K562 treated with DMSO at 1 percent for 24 hours (cell line): Measurements from ENCODE around the gene ZNF524. TPM values are rescaled to one million over a fixed set of nuclear protein-coding genes. Genes with fewer than 3 reads are reported as not detected.

Experiments
- total RNA-seq: library from RNA; unstranded; fragments of 300-600 nt; gene quantifications from 2 replicates; pipeline ENCODE4 v1.2.3, GENCODE V29; 2022; ENCODE audit warnings: low read depth; ENCODE audit not compliant: insufficient read depth

The ZNF524 gene, protein sequence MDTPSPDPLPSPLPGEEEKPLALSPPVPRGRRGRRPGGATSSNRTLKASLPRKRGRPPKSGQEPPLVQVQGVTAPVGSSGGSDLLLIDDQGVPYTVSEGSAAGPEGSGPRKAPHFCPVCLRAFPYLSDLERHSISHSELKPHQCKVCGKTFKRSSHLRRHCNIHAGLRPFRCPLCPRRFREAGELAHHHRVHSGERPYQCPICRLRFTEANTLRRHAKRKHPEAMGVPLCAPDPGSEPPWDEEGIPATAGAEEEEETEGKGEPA
- 36.7 and 51.4 TPM in 2 replicates for total RNA-seq

DNA sequence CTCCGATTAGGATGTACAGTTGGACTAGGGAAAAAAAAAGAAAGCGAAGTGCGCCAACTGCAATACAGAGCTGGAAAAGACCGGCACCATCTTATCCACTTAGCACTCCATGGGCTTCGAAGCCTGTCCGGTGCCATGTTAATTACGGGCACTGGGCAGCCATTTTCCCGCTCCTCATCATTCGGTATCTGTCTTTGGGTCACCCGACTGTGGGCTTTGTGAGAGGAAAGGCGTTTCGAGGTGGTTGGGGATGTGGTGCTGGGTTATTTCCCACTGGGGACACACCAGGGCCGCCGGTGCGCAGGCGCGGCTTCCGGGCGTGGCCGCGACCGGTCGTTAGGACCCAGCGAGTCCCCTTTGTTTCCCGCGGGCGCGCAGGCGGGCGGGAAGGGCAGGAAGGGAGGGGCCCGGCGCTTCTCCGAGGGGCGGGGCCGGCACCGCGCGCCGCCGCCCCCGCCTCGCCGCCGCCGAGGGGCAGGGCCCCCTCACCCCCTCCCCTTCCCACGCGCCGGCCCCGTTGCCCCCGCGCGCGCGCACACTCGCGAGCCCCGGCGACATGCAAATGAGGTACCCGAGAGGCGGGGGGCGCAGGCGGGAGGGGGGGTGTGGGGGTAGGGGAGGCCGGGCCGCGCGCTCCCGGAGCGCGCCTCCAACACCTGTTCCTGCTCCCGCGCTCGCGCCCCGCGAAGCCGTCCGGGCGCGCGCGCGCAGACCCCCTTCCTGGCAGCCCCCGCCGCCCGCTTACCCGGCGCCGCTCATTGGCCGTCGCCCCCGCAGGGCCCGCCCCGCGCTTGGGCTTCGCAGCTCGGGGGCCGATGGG lies at the start of gene ZNF524:
Gene ZNF524, plus strand, starts transcription at position 447 of the 820 bp plus-strand sequence. CDS start 1,825 bp downstream, outside the sequence.

DNA sequence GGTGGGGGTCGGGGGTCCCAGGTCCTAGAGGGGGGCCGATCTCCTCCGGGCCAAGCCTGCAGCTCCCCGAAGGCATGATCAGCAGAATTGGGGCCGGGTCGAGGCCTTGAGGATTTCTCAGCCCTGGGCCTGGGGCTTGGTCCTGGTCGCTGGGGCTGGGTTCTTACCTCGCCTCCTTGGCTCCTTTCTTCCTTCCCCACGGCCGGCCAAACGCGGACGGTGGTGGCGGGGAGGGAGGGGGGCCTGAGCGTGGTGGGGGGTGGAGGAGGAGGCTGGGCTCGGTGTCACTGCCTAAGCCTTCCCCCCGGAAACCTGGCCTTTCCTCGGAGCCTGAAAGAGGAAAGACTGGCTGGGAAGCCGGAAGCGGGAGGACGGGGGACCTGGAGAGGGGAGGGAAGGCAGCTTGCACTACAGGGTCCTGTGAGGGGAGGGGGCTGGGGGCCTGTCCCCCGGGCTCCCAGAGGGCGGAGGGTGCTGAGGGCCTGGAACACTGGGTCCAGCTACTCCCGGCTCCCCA lies 19.4 kb upstream of the ZNF524 start, which contains the start of gene ZNF579:
Gene ZNF579, minus strand, starts transcription at position 221 of the 517 bp plus-strand sequence. CDS start 1,209 bp downstream, outside the sequence.

DNA sequence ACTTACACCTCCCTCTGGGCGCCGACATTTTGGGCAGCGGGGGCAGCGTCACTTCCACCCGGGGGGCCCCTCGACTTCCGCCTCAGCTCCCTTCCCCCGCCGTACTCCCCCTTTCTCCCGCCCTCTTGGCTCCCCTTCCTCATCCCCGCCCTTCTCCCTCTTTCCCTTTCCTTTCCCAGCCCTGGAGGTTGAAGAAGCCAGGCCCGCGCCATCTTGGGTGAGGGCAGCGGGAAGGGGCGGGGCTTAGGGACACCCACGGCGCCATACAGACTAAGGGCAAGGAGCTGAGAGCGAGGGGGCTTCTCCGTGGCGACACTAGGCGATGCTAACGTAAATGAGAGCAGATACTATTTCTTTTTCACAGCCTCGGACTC lies 633 bp upstream of the ZNF524 start, which contains the start of gene FIZ1:
Gene FIZ1, minus strand, starts transcription at position 50 of the 374 bp plus-strand sequence. CDS start 1,652 bp downstream, outside the sequence.

DNA sequence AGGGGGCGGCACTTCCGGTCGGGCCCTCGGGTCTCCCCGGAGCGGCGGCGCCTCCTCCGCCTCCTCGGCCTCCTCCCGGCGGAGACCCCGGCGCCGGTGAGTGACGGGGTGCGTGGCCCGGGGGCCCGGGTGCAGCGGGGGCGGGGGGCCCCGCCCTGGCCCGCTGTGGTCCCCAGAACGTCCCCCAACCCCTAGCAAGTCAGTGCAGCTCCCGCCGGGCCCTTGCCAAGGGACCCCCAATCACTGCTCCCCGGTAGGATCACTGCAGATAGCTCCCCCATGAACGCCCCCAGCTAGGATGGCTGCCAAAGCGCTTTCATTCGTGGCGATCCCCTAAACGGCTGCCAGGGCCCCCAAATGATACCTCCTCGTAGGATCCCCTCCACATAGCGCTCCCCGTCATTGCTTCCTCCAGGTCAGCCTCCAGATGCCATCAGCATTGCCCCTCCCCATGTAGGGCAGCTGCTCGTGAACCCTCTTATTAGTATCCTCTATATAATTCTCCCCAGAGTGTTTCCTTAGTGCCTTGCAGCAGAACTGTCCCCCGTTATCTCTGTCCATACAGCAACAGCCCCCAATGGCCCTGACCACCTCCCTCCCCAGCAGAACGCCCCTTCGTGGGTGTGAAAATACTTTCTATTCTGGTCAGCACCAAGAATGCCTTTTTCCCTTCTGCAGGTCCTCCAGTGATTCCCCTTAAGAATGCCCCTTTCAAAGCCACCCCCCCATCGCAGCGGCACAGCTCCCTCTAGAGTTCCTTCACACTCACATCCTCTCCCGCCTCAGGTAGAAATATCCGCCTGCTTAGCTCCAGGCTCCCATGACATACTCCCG lies 5.8 kb downstream of the ZNF524 start, which contains the start of gene ZNF865:
Gene ZNF865, plus strand, starts transcription at position 11 of the 834 bp plus-strand sequence. CDS start 7,972 bp downstream, outside the sequence.

DNA sequence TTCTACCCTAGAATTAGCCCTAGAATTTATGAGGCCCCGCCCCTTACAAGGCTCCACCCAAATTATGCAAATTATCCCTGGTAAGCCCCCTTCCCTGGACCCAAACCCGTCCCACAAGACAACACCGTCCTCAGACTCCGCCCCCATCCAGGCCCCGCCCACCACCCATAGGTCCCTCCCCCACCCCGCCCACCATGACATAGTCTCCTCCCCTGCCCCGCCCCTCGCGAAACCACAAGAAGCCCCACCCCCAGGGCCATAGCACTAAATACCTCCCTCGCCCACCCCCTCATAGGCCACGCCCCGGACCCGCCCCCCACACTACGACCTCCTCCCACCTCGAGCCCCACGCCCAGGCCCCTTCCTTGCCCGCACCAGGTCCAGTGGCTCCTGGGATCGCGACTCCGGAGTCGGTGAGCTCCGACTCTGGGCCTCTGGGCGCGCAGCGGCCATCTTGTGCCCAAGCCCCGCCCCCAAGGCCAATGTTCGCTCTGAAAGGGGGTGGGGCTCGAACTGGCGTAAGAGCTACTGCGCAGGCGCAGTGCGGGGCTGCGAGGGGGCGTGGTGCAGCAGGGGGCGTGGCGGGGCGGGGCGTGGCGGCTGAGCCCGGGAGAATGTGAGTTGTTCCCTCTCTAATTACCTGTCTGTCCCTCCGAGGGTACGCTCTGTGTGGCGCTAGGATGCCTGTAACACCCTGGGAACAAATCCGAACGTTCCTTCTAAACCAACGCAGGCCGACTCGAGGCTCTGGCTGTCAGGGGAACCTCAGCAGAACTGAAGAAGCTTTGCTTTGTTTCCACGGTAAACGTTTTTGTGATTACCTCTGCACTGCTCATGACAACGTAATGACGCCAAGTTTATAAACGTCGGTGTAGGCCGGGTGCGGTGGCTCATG lies 24.3 kb downstream of the ZNF524 start, which contains the start of gene ZNF784:
Gene ZNF784, minus strand, starts transcription at position 458 of the 895 bp plus-strand sequence. Its CDS starts 5 bp downstream, at position 453.

DNA sequence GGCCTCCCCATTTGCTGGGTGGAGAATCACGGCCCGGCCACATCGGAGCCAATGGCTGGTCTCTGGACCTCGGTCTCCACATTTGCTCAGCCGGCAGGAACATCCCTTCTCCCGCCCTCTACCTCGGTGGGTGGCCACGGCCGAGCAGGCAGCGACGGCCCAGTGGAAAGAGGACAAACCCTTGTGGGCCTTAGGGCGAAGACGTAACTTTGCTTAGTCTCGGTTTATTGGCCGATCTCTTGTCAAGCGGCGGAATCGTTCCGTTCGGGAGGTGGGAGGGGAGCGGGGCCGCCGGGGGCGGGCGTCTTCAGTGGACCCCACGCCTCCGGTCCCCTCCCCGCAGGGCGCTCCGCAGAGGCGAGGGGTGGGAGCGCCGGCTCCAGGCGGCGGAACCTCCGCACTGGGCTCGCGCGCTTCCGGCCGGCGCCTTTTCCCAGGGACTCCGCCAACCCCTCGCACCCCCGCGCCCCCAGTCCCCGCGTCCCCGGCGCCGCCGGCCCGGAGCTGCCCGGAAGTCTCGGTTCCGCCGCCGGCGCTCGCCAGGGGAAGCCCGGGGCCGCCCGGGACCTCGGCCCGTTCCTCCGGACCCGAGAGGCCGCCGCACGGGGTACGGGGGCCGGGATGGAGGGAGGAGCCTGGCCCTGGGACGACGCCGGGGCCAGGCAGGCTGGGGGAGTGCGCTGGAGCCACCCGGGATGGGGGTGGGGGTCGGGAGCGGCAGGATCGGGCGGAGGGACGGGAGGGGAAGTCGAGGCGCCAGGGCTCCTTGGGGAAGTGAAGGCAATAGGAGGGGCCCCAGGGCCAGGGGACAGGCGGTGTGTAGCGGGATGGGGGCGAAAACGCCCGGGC lies 40.7 kb downstream of the ZNF524 start, which contains the start of gene ZNF580:
Gene ZNF580, plus strand, starts transcription at position 426 of the 849 bp plus-strand sequence. CDS start 1,507 bp downstream, outside the sequence.

DNA sequence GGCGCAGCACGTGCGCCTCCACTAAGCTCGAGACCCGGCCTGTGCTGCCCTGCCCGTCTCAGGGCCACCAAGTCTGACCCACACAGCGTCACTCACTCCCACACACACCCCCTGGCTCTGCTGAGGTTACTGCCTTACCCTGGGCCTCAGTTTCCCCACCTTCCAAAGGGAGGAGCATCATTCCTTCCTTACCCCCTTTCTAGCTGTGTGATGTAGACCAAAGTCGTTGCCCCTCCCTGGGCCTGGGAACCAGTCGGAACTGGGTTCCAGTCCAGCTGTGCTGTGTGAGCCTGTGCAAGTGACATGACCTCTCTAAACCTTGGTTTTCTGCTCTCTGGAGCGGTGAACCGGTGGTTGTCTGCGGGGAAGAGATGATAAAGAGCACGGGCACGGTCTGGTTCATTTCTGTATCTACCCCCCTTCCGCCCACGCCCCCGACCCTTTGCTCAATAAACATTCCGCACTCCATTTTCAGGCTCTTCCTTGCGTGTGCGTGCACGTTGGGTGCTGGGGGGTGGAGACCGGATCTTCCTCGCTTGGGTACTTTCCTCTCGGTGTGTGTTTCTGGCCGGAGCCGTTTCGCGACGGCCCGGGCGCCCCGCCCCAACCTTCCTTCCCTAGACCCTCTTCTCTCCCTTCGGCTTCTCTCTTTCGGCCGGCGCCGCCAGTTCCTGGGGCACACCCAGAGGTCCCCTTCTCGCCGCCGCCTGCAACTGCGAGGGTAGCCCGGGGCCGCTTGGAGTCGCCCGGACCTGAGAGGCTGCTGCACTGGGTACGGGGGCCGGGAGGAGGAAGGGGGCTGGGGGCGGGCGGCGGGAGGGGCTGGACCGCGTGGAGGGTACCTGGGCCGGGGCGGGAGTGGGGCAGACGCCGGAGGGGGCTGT lies 43.2 kb downstream of the ZNF524 start, which contains the start of gene ZNF581:
Gene ZNF581, plus strand, starts transcription at position 647 of the 884 bp plus-strand sequence. CDS start 923 bp downstream, outside the sequence.

DNA sequence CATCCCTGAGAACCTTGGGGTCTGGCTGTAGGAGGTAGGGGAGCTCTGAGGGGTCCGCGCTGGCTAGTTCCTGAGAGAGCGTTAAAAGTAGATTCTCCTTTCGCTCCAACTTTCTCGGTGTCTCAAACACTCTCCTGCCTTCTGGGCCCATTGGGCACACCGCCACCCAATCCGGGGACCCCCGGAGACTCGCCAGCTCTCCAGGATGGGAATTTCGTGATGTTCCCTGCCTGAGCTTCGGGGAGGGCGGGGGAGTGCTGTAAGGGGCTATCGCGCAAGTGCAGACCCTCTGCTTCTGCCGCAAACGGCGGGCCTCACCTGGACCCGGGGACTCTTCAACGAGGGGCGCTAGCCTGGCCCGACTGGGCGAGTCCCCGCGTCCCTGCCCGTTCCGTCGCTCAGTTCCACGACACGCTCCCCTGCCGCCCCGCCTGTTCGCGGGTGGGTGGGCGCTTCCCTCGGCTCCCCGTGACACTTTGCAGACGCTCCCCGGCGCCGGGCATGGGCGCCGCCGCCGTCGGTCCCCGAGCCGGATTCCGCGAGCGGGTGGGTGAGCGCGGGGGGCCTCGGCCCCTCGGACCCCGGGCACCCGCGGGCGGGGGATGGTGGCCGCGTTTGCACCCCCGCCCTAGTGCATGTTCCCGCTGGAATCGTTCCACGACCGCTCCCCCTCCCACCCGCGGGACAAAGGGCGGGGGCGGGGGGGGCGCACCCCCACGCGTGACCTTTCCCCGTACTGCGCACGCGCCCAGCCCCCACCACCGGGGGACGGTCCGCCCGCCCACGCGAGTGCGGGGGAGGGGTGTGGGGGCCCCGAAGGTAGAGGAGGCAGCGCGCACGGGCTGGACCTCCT lies 47.9 kb downstream of the ZNF524 start, which contains the start of gene CCDC106:
Gene CCDC106, plus strand, starts transcription at position 481 of the 853 bp plus-strand sequence. CDS start 835 bp downstream, outside the sequence.

Other genes with a start within 250 kb of the ZNF524 start
- gene COX6B2, start 245.6 kb upstream of the ZNF524 start, total RNA-seq: not detected in 2 replicates
- gene GARIN5B, start 237.0 kb upstream of the ZNF524 start, total RNA-seq: not detected in 2 replicates
- gene IL11, start 229.8 kb upstream of the ZNF524 start, total RNA-seq: not detected in 2 replicates
- gene TMEM190, start 223.5 kb upstream of the ZNF524 start, total RNA-seq: not detected in 2 replicates
- gene TMEM238, start 216.0 kb upstream of the ZNF524 start, total RNA-seq: 6.7 and 9.3 TPM in 2 replicates
- gene RPL28, start 214.4 kb upstream of the ZNF524 start, total RNA-seq: 3,982 and 4,146 TPM in 2 replicates
- gene UBE2S, start 192.5 kb upstream of the ZNF524 start, total RNA-seq: 574 and 580 TPM in 2 replicates
- 0.13 and 0.37 TPM in 2 replicates for gene SHISA7, start 157.0 kb upstream of the ZNF524 start, total RNA-seq
- 89.2 and 101 TPM in 2 replicates for gene ISOC2, start 138.6 kb upstream of the ZNF524 start, total RNA-seq
- gene C19orf85, start 135.5 kb upstream of the ZNF524 start, total RNA-seq: not detected in 2 replicates
- gene ZNF628, start 123.7 kb upstream of the ZNF524 start, total RNA-seq: 24.8 and 40.1 TPM in 2 replicates
- 42.4 and 59.4 TPM in 2 replicates for gene NAT14, start 115.1 kb upstream of the ZNF524 start, total RNA-seq
- gene SSC5D, start 111.9 kb upstream of the ZNF524 start, total RNA-seq: 0.81 and 2.3 TPM in 2 replicates
- not detected in 2 replicates for gene SBK2, start 63.2 kb upstream of the ZNF524 start, total RNA-seq
- 0.54 and 0.58 TPM in 2 replicates for gene SBK3, start 54.7 kb upstream of the ZNF524 start, total RNA-seq
- gene ZNF579, start 19.4 kb upstream of the ZNF524 start, total RNA-seq: 21.0 and 21.2 TPM in 2 replicates
- 22.4 and 24.3 TPM in 2 replicates for gene FIZ1, start 771 bp upstream of the ZNF524 start, total RNA-seq
- 42.3 and 49.2 TPM in 2 replicates for gene ZNF865, start 5.4 kb downstream of the ZNF524 start, total RNA-seq
- 8.9 and 10.8 TPM in 2 replicates for gene ZNF784, start 24.3 kb downstream of the ZNF524 start, total RNA-seq
- 63.3 and 72.2 TPM in 2 replicates for gene ZNF580, start 40.7 kb downstream of the ZNF524 start, total RNA-seq
- gene ZNF581, start 43.4 kb downstream of the ZNF524 start, total RNA-seq: 48.8 and 56.6 TPM in 2 replicates
- 39.6 and 48.7 TPM in 2 replicates for gene CCDC106, start 47.9 kb downstream of the ZNF524 start, total RNA-seq
- gene U2AF2, start 54.7 kb downstream of the ZNF524 start, total RNA-seq: 211 and 216 TPM in 2 replicates
- 131 and 133 TPM in 2 replicates for gene EPN1, start 74.9 kb downstream of the ZNF524 start, total RNA-seq
- gene NLRP9, start 138.1 kb downstream of the ZNF524 start, total RNA-seq: not detected in 2 replicates
- gene RFPL4A, start 158.8 kb downstream of the ZNF524 start, total RNA-seq: 2.1 and 3.3 TPM in 2 replicates
- gene RFPL4AL1, start 168.8 kb downstream of the ZNF524 start, total RNA-seq: 1.7 TPM in 1 of 2 replicates, not detected in the other
- gene NLRP11, start 231.7 kb downstream of the ZNF524 start, total RNA-seq: 1.2 and 1.7 TPM in 2 replicates
- gene NLRP4, start 236.3 kb downstream of the ZNF524 start, total RNA-seq: 2.2 and 4.8 TPM in 2 replicates